ENCODE results near the gene CLCN1.
A peak's percentile ranks its signal among the peaks of the same experiment; 100 is the strongest.

Gene CLCN1

GRCh38 chr7:143315776-143316175, at the start of gene CLCN1:
TSS of gene CLCN1 (plus strand) at chr7:143316111. CDS start at chr7:143316213, 102 bp downstream.
- TF ChIP-seq CTCF (IDR thresholded peaks at IDR 0.05; ENCODE audit: low read depth, low read length) = no peak
- no peak for DNase-seq (ENCODE audit: extremely low read depth, low read depth)

- DNase-seq (ENCODE audit: extremely low read depth, low read depth) = no peak
- no peak for TF ChIP-seq CTCF (IDR thresholded peaks at IDR 0.05; ENCODE audit: low read depth, low read length)
Measured at GRCh38 chr7:143269251-143269650, 46.7 kb upstream of the CLCN1 start.

GRCh38 chr7:143271240-143271639, 44.7 kb upstream of the CLCN1 start:
- no peak for TF ChIP-seq CTCF (IDR thresholded peaks at IDR 0.05; ENCODE audit: low read depth, low read length)
- no peak for DNase-seq (ENCODE audit: extremely low read depth, low read depth)

GRCh38 chr7:143272871-143273270, 43.0 kb upstream of the CLCN1 start:
- TF ChIP-seq CTCF (IDR thresholded peaks at IDR 0.05; ENCODE audit: low read depth, low read length) = no peak

GRCh38 chr7:143279186-143280098, 36.5 kb upstream of the CLCN1 start:
- TF ChIP-seq CTCF (IDR thresholded peaks at IDR 0.05; ENCODE audit: low read depth, low read length) = no peak
- peak; percentile 50 for DNase-seq (ENCODE audit: extremely low read depth, low read depth)

More at GRCh38 chr7:143272871-143273270, 43.0 kb upstream of the CLCN1 start:
- DNase-seq (ENCODE audit: extremely low read depth, low read depth) = no peak

- no peak for DNase-seq (ENCODE audit: extremely low read depth, low read depth)
- no peak for TF ChIP-seq CTCF (IDR thresholded peaks at IDR 0.05; ENCODE audit: low read depth, low read length)
Measured at GRCh38 chr7:143280160-143280559, 35.8 kb upstream of the CLCN1 start.

- DNase-seq (ENCODE audit: extremely low read depth, low read depth) = no peak
- TF ChIP-seq CTCF (IDR thresholded peaks at IDR 0.05; ENCODE audit: low read depth, low read length) = no peak
Measured at GRCh38 chr7:143280566-143280965, 35.3 kb upstream of the CLCN1 start.
